Measurements from ENCODE around the gene SEC31A.

SEC31A gene

GRCh38 chr4:82784681-82785610, 106.0 kb downstream of the SEC31A start:
- H3K27me3 Mint-ChIP-seq = no peaks in the 10 kb centered on the region
- H3K27ac Mint-ChIP-seq = no peak overlapping the region
- ATAC-seq (replicated peaks) (no peak), DNase-seq (no peak)
- H3K36me3 Mint-ChIP-seq = no peaks in the 10 kb centered on the region
- H3K4me3 Mint-ChIP-seq = no peak overlapping the region
- no peaks in the 10 kb centered on the region for H3K4me1 Mint-ChIP-seq
- no peaks in the 10 kb centered on the region for H3K9me3 Mint-ChIP-seq

GRCh38 chr4:82782626-82783345, 108.2 kb downstream of the SEC31A start:
- H3K4me3 Mint-ChIP-seq = no peak overlapping the region
- no peaks in the 10 kb centered on the region for H3K36me3 Mint-ChIP-seq
- no peaks in the 10 kb centered on the region for H3K9me3 Mint-ChIP-seq
- ATAC-seq (replicated peaks) (no peak), DNase-seq (no peak)
- H3K27me3 Mint-ChIP-seq = no peaks in the 10 kb centered on the region
- no peaks in the 10 kb centered on the region for H3K4me1 Mint-ChIP-seq
- no peak overlapping the region for H3K27ac Mint-ChIP-seq

- Mint-ChIP-seq H3K27ac (no peak overlapping the region), H3K4me3 (no peak overlapping the region), H3K36me3 (no peaks in the 10 kb centered on the region), H3K4me1 (no peaks in the 10 kb centered on the region), H3K27me3 (no peaks in the 10 kb centered on the region), H3K9me3 (no peaks in the 10 kb centered on the region)
- ATAC-seq (replicated peaks) = no peak
- DNase-seq = no peak
These were observed 110.2 kb downstream of the SEC31A start for GRCh38 chr4:82780752-82781231.

GRCh38 chr4:82780170-82780751, 110.7 kb downstream of the SEC31A start:
- Mint-ChIP-seq H3K4me3 (no peak overlapping the region), H3K27ac (no peak overlapping the region), H3K27me3 (peaks cover 0 to 2% of the 10 kb centered on the region in 2 donors), H3K9me3 (no peaks in the 10 kb centered on the region), H3K36me3 (no peaks in the 10 kb centered on the region), H3K4me1 (no peaks in the 10 kb centered on the region)
- DNase-seq = no peak
- no peak for ATAC-seq (replicated peaks)

DNA sequence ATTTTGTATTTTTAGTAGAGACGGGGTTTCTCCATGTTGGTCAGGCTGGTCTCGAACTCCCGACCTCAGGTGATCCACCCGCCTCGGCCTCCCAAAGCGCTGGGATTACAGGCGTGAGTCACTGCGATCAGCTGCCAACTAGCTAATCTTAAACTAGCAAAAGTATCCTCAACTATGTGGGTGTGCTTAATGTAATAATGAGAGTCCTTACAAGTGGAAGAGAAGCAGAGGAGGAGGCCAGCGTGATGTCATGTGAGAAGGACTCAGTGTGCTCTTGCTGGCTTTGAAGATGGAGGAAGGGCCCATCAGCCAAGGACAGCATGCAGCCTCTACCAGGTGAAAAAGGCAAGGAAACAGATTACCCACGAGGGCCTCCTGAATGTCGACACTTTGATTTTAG, 111.9 kb downstream of the SEC31A start:
- Mint-ChIP-seq H3K4me3 (no peak overlapping the region), H3K36me3 (no peaks in the 10 kb centered on the region), H3K4me1 (no peaks in the 10 kb centered on the region), H3K27me3 (peaks cover 0 to 5% of the 10 kb centered on the region in 2 donors), H3K27ac (no peak overlapping the region), H3K9me3 (no peaks in the 10 kb centered on the region)
- ATAC-seq (replicated peaks) (no peak), DNase-seq (no peak)

DNA sequence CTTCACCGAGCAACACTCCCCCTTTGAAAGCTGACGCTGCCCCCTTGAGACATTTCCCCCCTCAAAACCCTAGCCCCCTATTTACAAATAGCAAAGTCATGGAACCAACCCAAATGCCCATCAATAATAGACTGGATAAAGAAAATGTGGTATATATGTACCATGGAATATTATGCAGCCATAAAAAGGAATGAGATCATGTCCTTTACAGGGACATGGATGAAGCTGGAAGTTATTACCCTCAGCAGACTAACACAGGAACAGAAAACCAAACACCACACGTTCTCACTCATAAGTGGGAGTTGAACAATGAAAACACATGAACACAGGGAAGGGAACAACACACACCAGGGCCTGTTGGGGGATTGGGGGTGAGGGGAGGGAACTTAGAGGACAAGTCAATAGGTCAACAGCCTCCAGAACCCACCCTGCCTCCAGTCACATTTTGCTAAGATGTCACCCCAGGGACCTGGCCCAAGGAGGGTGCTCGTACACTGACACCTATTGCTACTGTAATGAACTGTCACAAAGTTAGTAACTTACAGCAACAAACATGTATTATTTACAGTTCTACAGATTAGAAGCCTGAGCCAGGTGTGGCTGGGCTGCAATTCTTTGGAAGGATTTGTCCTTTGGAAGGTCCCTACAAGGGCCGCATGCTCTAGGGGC, 113.0 kb downstream of the SEC31A start:
- Mint-ChIP-seq H3K4me1 (no peaks in the 10 kb centered on the region), H3K27ac (no peak overlapping the region), H3K27me3 (peaks cover 0 to 5% of the 10 kb centered on the region in 2 donors), H3K9me3 (no peaks in the 10 kb centered on the region), H3K36me3 (no peaks in the 10 kb centered on the region), H3K4me3 (no peak overlapping the region)
- DNase-seq = no peak
- ATAC-seq (replicated peaks) = no peak

DNA sequence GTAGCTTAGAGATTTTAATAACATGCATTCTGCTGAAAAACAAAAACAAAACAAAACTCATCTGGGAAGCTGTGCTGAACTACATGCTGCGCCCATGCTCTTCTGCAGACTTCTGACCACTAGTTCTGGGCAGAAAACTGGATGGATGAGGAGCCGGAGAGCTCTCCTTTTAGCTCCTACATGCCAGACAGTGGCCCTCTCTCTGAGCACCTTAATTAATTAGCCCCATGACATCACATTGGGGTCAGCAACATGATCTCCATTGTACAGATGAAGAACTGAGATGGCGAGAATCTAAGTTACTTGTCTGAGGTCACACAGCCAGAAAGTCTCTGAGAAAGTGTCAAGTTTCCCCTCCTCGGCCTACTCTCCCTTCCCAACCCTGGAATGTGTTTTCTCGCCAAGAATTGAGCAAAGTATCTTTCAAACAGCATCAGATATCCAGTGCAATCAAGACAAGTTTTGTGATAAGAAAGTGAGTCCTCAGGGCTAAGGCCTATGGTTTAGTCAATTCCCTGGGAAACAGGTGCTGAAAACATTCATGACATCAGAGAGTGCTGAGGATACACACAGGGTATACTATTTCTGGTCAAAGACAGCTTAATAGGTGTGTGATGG, 113.9 kb downstream of the SEC31A start:
- Mint-ChIP-seq H3K9me3 (no peaks in the 10 kb centered on the region), H3K27ac (no peak overlapping the region), H3K4me3 (no peak overlapping the region), H3K4me1 (no peaks in the 10 kb centered on the region), H3K36me3 (no peaks in the 10 kb centered on the region), H3K27me3 (peaks cover 3 to 5% of the 10 kb centered on the region in 2 donors)
- no peak for DNase-seq
- no peak for ATAC-seq (replicated peaks)

- Mint-ChIP-seq H3K4me1 (no peaks in the 10 kb centered on the region), H3K27ac (no peak overlapping the region), H3K4me3 (no peak overlapping the region), H3K27me3 (peaks cover 3 to 5% of the 10 kb centered on the region in 2 donors), H3K9me3 (no peaks in the 10 kb centered on the region), H3K36me3 (no peaks in the 10 kb centered on the region)
- ATAC-seq (replicated peaks) (no peak), DNase-seq (no peak)
These were observed 115.7 kb downstream of the SEC31A start for GRCh38 chr4:82775243-82775642.

DNA sequence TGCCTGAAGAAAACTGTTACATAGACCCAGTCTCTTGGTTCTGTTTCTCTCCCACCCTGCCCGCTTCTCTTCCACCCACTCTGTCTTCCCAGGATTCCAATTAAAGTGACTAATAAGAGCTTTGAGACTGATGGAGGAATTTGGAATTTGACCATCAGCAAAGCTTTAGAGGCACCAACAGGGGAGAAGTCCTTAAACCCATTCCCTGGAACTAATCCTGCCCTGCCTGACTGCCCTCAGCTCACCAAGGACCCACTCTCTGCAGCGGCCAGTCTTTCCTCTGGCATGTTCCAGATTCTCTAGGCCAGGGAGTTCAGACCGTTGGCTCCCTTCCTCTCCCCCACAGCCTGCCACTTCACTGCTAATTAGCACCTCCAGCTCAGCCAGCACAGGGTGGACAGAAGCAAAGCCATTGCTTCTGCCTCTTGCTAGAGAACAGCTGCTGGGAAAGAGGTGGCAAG, 116.2 kb downstream of the SEC31A start:
- Mint-ChIP-seq H3K36me3 (no peaks in the 10 kb centered on the region), H3K4me1 (no peaks in the 10 kb centered on the region), H3K9me3 (no peaks in the 10 kb centered on the region), H3K27me3 (peaks cover 3 to 5% of the 10 kb centered on the region in 2 donors), H3K4me3 (no peak overlapping the region), H3K27ac (no peak overlapping the region)
- ATAC-seq (replicated peaks) (no peak), DNase-seq (no peak)

DNA sequence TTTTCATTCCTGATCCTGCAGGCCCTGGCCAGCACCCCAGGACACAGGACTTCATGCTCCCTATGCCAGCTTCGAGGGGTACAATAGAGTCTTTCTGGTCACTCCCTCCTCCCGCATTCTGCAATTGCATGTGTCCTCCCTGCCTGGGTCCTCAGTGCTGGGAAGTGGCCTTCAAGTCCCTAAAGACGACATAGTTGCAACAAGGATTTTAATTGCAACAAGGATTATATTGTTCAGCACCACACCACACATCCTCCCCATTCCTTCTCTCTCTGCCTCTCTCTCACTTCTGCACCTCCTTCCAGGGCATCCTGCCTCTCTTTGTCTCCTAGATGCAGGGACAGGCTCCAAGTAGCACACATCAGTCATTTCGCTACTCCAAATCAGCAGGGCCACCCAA, 117.9 kb downstream of the SEC31A start:
- H3K27ac Mint-ChIP-seq = no peak overlapping the region
- no peak overlapping the region for H3K4me3 Mint-ChIP-seq
- DNase-seq (no peak), ATAC-seq (replicated peaks) (no peak)
- no peaks in the 10 kb centered on the region for H3K4me1 Mint-ChIP-seq
- H3K9me3 Mint-ChIP-seq = no peaks in the 10 kb centered on the region
- H3K27me3 Mint-ChIP-seq = peaks cover 3 to 5% of the 10 kb centered on the region in 2 donors
- no peaks in the 10 kb centered on the region for H3K36me3 Mint-ChIP-seq

- ATAC-seq (replicated peaks) (no peak), DNase-seq (no peak)
- H3K27ac Mint-ChIP-seq = no peak overlapping the region
These were observed 120.3 kb downstream of the SEC31A start for GRCh38 chr4:82770607-82771006.

More at GRCh38 chr4:82770607-82771006, 120.3 kb downstream of the SEC31A start:
- no peak overlapping the region for H3K4me3 Mint-ChIP-seq
- peaks cover 0 to 3% of the 10 kb centered on the region in 2 donors for H3K36me3 Mint-ChIP-seq
- peaks cover 3 to 5% of the 10 kb centered on the region in 2 donors for H3K27me3 Mint-ChIP-seq
- peaks cover 7 to 10% of the 10 kb centered on the region in 2 donors for H3K9me3 Mint-ChIP-seq
- H3K4me1 Mint-ChIP-seq = no peaks in the 10 kb centered on the region
